Nephron progenitor cell (in vitro differentiated cells): ENCODE measurements around the gene PUM1.
"Not testable (repeated sequence)": the region's sequence is repeated elsewhere in the genome, so short reads cannot be mapped to it uniquely, and the experiment has no call there.

Experiments
- DNase-seq: peaks from one replicate; pipeline ENCODE4 v3.0.0; 2021
- H3K27ac Mint-ChIP-seq: 2 replicates; pipeline ENCODE4 v1.8.0; 2021; ENCODE audit warnings: mild to moderate bottlenecking, moderate library complexity, mixed read lengths
- H3K27me3 Mint-ChIP-seq: 2 replicates; pipeline ENCODE4 v1.8.0; 2021; ENCODE audit warnings: mild to moderate bottlenecking, low read depth, mixed read lengths; ENCODE audit not compliant: poor library complexity
- H3K36me3 Mint-ChIP-seq: 2 replicates; pipeline ENCODE4 v1.8.0; 2021; ENCODE audit warnings: low read depth, mixed read lengths
- H3K4me1 Mint-ChIP-seq: 2 replicates; pipeline ENCODE4 v1.8.0; 2021; ENCODE audit warnings: mixed read lengths
- H3K4me3 Mint-ChIP-seq: 2 replicates; pipeline ENCODE4 v1.8.0; 2021; ENCODE audit warnings: mild to moderate bottlenecking, moderate library complexity, mixed read lengths
- H3K9me3 Mint-ChIP-seq: 2 replicates; pipeline ENCODE4 v1.8.0; 2021; ENCODE audit warnings: mild to moderate bottlenecking, moderate library complexity, mixed read lengths
- TF ChIP-seq, protein P1 (sequence below): fragments of 200-600 bp; sonication (generic); IDR thresholded peaks from 2 replicates; pipeline ENCODE4 v1.5.0; 2021; ENCODE audit warnings: antibody characterized with exemption

Gene PUM1

DNA sequence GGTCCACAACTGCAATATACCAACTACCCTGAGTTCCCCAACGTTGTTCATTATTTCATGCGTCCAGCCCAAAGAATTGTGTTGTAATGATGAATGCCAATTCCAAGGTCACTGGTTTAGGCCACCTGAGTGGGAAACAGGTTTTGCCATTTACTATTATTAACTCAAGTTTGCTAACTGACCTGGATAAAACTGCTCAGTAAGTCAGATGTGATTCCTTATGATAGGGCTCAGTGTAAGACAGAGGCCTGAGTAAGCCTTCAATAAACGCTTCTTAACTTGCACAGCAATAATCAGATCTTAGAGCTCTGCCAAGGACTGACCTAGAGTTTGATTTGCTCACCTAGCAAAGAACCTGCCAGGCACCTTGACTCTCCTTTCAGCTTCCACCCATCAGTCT is 10.0 kb downstream of the PUM1 start:
- H3K27ac Mint-ChIP-seq = no peak overlapping the region
- H3K4me3 Mint-ChIP-seq = no peak overlapping the region
- H3K27me3 Mint-ChIP-seq = no peaks in the 10 kb centered on the region
- H3K9me3 Mint-ChIP-seq = no peaks in the 10 kb centered on the region
- peaks cover 79% of the 10 kb centered on the region for H3K36me3 Mint-ChIP-seq
- DNase-seq = no peak
- TF ChIP-seq, protein P1, sequence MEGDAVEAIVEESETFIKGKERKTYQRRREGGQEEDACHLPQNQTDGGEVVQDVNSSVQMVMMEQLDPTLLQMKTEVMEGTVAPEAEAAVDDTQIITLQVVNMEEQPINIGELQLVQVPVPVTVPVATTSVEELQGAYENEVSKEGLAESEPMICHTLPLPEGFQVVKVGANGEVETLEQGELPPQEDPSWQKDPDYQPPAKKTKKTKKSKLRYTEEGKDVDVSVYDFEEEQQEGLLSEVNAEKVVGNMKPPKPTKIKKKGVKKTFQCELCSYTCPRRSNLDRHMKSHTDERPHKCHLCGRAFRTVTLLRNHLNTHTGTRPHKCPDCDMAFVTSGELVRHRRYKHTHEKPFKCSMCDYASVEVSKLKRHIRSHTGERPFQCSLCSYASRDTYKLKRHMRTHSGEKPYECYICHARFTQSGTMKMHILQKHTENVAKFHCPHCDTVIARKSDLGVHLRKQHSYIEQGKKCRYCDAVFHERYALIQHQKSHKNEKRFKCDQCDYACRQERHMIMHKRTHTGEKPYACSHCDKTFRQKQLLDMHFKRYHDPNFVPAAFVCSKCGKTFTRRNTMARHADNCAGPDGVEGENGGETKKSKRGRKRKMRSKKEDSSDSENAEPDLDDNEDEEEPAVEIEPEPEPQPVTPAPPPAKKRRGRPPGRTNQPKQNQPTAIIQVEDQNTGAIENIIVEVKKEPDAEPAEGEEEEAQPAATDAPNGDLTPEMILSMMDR = no peak
- H3K4me1 Mint-ChIP-seq = peaks cover 28% of the 10 kb centered on the region

DNA sequence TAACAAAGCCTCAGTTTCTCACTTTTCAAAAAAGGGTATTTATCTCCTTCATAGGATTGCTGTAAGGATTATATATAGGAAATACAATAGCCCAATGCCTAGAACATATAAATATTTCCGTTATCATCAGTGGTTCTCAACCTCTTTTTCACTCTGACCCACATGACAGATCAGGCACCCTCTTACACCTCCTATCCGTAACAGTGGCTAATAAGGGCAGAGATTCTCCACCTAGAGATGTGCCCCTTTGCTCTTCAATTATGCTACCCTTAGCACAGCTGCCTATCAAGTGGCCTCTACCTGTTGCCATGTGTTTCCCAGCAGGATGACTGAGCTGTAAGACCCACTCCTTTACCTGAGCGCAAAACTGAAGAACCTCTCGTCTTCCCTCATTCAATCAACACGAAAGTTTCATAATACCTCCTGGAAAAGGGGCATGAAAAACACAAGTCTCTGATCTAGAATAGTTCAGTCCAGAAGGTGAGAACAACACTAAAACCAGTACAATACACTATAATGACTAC is 10.5 kb downstream of the PUM1 start:
- peaks cover 28% of the 10 kb centered on the region for H3K4me1 Mint-ChIP-seq
- no peak overlapping the region for H3K27ac Mint-ChIP-seq
- TF ChIP-seq, protein P1 = no peak

DNA sequence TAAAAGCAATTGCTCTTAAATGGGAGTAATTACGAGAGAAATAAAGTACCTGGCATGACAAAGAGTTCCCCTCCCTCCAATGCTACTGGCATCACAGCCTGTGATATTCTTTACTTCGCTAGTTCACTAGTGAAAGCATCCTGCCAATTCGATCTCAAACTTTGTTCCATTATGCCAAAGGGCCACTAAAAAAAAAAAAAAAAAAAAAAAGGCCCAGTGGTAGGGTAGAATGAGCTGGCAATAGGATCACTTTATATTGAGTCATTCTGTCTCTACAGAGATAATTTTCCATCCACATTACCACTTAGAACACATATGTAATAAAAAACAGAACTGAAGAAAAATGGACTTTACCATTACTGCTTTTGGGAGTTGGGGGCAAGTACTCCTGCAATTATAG is 11.2 kb downstream of the PUM1 start:
- Mint-ChIP-seq H3K27me3 (no peaks in the 10 kb centered on the region), H3K4me3 (no peak overlapping the region), H3K36me3 (peaks cover 79% of the 10 kb centered on the region), H3K27ac (peak overlapping the region; percentile 13), H3K4me1 (peaks cover 26% of the 10 kb centered on the region), H3K9me3 (no peaks in the 10 kb centered on the region)
- TF ChIP-seq, protein P1 = no peak
- DNase-seq = no peak

More for the DNA sequence above, 10.5 kb downstream of the PUM1 start:
- peaks cover 80% of the 10 kb centered on the region for H3K36me3 Mint-ChIP-seq
- no peaks in the 10 kb centered on the region for H3K9me3 Mint-ChIP-seq
- no peak overlapping the region for H3K4me3 Mint-ChIP-seq
- H3K27me3 Mint-ChIP-seq = no peaks in the 10 kb centered on the region
- no peak for DNase-seq

DNA sequence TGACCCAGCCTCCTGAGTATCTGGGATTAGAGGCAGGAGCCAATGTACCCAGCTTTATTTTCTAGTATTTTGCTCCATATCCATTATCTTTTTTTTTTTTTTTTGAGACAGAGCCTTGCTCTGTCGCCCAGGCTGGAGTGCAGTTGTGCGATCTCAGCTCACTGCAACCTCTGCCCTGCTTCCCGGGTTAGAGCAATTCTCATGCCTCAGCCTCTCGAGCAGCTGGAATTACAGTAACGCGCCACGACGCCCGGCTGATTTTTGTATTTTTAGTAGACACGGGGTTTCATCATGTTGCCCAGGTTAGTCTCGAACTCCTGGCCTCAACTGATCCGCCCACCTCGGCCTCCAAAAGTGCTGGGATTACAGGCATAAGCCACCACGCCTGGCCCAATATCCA is 12.9 kb downstream of the PUM1 start:
- Mint-ChIP-seq H3K36me3 (peaks cover 76% of the 10 kb centered on the region), H3K4me1 (peaks cover 13% of the 10 kb centered on the region), H3K27ac (peak overlapping the region; percentile 48)
- not testable (repeated sequence) for H3K9me3 Mint-ChIP-seq, DNase-seq, H3K4me3 Mint-ChIP-seq, H3K27me3 Mint-ChIP-seq

DNA sequence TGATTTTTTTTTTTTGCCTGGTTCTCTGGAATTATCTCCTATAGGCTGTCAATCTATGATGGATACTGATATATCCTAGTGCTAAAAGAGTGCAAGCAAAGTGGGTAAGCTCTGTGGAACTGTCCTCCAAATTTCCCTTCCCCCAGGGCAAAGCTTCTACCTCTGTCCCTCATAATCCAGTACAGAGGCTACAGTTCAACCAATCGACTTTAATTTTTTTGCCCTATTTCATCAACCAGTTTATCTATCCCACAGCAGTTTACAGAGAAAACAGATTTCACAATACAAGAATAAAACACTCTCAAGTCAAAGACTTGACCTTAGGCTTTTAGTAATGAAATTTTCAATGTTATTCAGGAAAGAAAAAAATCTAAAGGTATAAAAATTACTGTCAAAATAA is 13.9 kb downstream of the PUM1 start:
- no peak for DNase-seq
- TF ChIP-seq, protein P1 = no peak
- no peaks in the 10 kb centered on the region for H3K9me3 Mint-ChIP-seq
- peaks cover 12% of the 10 kb centered on the region for H3K4me1 Mint-ChIP-seq
- H3K36me3 Mint-ChIP-seq = peaks cover 82% of the 10 kb centered on the region
- H3K27me3 Mint-ChIP-seq = no peaks in the 10 kb centered on the region
- no peak overlapping the region for H3K27ac Mint-ChIP-seq
- H3K4me3 Mint-ChIP-seq = no peak overlapping the region

DNA sequence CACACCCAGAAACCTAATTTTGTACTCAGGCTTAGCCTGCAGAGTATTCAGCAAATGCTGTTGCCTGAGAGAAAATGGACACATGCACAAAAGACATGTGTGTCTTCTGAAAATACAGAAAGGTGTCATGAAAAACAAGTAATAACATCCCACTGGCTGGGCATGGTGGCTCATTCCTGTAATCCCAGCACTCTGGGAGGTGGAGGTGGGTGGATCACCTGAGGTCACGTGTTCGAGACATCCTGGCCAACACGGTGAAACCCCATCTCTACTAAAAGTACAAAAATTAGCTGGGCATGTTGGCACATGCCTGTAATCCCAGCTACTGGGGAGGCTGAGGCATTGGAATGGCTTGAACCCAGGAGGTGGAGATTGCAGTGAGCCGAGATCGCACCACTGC is 18.0 kb downstream of the PUM1 start:
- not testable (repeated sequence) for H3K4me3 Mint-ChIP-seq, H3K9me3 Mint-ChIP-seq, DNase-seq, H3K4me1 Mint-ChIP-seq, H3K27me3 Mint-ChIP-seq
- Mint-ChIP-seq H3K27ac (peak overlapping the region; percentile 64), H3K36me3 (peaks cover 85% of the 10 kb centered on the region)

DNA sequence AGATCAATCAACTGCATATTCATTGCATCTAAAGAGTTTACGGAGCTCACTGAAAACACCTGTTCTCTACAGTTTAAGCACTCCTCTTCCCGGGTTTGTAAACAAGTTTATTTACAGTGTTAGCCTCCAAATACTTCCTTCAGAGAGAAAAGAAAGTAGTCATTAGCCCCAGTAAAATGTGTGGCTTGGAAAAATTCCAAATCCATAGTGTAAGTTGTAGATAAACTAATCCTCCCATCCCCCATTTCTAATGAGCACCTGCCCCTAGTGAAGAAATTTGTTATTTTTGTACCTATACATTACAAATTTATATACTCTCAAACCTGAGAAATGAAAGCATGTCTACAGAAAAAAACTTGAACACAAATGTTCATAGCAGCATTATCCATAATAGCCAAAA is 21.9 kb downstream of the PUM1 start:
- no peak overlapping the region for H3K4me3 Mint-ChIP-seq

More for the DNA sequence above, 21.9 kb downstream of the PUM1 start:
- no peak overlapping the region for H3K27ac Mint-ChIP-seq
- peaks cover 83% of the 10 kb centered on the region for H3K36me3 Mint-ChIP-seq
- DNase-seq = no peak
- H3K27me3 Mint-ChIP-seq = no peaks in the 10 kb centered on the region
- H3K4me1 Mint-ChIP-seq = peaks cover 16% of the 10 kb centered on the region
- H3K9me3 Mint-ChIP-seq = no peaks in the 10 kb centered on the region
- TF ChIP-seq, protein P1 = no peak
